ENCODE measurements around the gene SVEP1. TPM values are rescaled to one million over a fixed set of nuclear protein-coding genes. Genes with fewer than 3 reads are reported as not detected.

SVEP1 gene
- total and polyA plus RNA-seq, 7 experiments from 2014 or later = 0.08 to 0.22 TPM; not detected in 5

DNA sequence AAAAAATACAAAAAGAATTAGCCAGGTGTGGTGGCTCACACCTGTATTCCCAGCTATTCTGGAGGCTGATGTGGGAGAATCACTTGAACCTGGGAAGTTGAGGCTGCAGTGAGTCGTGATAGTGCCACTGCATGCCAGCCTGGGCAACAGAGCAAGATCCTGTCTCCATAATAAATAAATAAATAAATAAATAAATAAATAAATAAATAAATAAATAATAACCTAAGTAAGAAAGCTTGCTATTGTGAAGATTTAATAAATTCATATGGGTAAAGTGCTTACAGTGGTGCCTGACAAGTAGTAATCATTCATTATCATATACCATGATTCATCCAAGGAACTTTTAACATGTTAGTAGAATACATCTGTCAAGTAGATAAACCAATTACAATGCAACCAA, 13.4 kb downstream of the SVEP1 start:
- DNase-seq (no peak), ATAC-seq (no peak)
- Mint-ChIP-seq H3K27ac (no peak overlapping the region), H3K9me3 (peaks cover 0 to 3% (median 0%) of the 10 kb centered on the region in 11 donors), H3K4me1 (no peaks in the 10 kb centered on the region), H3K27me3 (peaks cover 0 to 9% (median 5%) of the 10 kb centered on the region in 5 donors), H3K4me3 (no peak overlapping the region), H3K36me3 (no peaks in the 10 kb centered on the region)
- ChIA-PET CTCF (no interaction called here), POLR2A (no interaction called here)
- H3K36me3 ChIP-seq (ENCODE audit: control insufficient read depth in 2 of 3, insufficient read depth in 3 of 3, low read length in 3 of 3) = no peaks in the 10 kb centered on the region
- no peak overlapping the region for H3K4me3 ChIP-seq (ENCODE audit: low read length)
- no peaks in the 10 kb centered on the region for H3K9me3 ChIP-seq (ENCODE audit: control insufficient read depth in 2 of 3, low read length in 3 of 3)
- intact Hi-C loops (cut with micrococcal nuclease) = no loop called here
- no peak overlapping the region for H3K27ac ChIP-seq (ENCODE audit: low read depth, low read length)
- H3K27me3 ChIP-seq (ENCODE audit: control insufficient read depth in 2 of 2, insufficient read depth in 2 of 2, low read length in 2 of 2) = no peaks in the 10 kb centered on the region
- H3K4me1 ChIP-seq (ENCODE audit: control insufficient read depth in 2 of 2, insufficient read depth in 2 of 2, low read length in 2 of 2) = no peaks in the 10 kb centered on the region

DNA sequence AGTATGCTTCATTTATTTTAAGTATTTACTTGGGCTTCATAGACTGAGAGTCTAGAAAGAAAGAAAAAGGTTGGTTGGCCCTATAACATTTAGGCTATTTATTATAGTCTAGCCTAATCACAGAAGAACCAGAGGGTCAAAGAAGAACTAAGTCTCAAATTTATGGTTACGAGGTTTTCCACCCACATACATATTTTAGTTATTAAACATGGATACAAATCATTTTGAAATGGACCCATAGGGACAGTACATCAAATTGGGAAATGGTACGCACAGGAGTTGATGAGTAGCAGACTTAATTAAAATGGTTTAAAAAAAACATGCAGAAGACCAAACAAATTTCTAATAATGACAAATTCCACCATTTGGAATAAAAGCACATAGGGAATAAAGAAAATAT, 17.7 kb downstream of the SVEP1 start:
- Histone ChIP-seq H3K4me1 (ENCODE audit: control insufficient read depth in 2 of 2, insufficient read depth in 2 of 2, low read length in 2 of 2) (no peaks in the 10 kb centered on the region), H3K36me3 (ENCODE audit: control insufficient read depth in 2 of 3, insufficient read depth in 3 of 3, low read length in 3 of 3) (no peaks in the 10 kb centered on the region), H3K9me3 (ENCODE audit: control insufficient read depth in 2 of 3, low read length in 3 of 3) (no peaks in the 10 kb centered on the region), H3K27ac (ENCODE audit: low read depth, low read length) (no peak overlapping the region), H3K4me3 (ENCODE audit: low read length) (no peak overlapping the region), H3K27me3 (ENCODE audit: control insufficient read depth in 2 of 2, insufficient read depth in 2 of 2, low read length in 2 of 2) (no peaks in the 10 kb centered on the region)
- H3K4me1 Mint-ChIP-seq = no peaks in the 10 kb centered on the region
- no peak overlapping the region for H3K4me3 Mint-ChIP-seq
- H3K27me3 Mint-ChIP-seq = peaks cover 0 to 18% (median 5%) of the 10 kb centered on the region in 5 donors
- peaks cover 0 to 14% (median 2%) of the 10 kb centered on the region in 11 donors for H3K9me3 Mint-ChIP-seq
- ATAC-seq = no peak
- no peaks in the 10 kb centered on the region for H3K36me3 Mint-ChIP-seq
- intact Hi-C loops (cut with micrococcal nuclease) = no loop called here
- H3K27ac Mint-ChIP-seq = no peak overlapping the region
- CTCF ChIA-PET = no interaction called here
- POLR2A ChIA-PET = no interaction called here
- DNase-seq = no peak

DNA sequence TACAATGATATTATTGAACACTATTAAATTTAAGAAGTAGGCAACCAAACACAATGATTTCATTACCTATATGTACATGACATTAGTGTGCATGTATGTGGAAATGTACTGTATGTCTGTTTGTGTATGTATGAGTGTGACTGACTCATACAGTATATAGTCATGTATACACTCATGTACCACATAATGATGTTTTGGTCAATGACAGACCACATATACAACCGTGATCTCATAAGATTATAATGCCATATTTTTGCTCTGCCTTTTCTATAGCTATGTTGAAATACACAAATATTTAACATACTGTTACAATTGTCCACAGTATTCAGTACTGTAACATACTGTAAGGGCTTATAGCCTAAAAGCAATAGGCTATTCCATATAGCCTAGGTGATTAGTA, 19.7 kb downstream of the SVEP1 start:
- ATAC-seq = no peak
- Mint-ChIP-seq H3K4me3 (no peak overlapping the region), H3K9me3 (peaks cover 0 to 14% (median 2%) of the 10 kb centered on the region in 11 donors), H3K4me1 (no peaks in the 10 kb centered on the region), H3K36me3 (no peaks in the 10 kb centered on the region), H3K27ac (no peak overlapping the region), H3K27me3 (peaks cover 0 to 18% (median 5%) of the 10 kb centered on the region in 5 donors)
- H3K4me3 ChIP-seq (ENCODE audit: low read length) = no peak overlapping the region
- ChIA-PET CTCF (no interaction called here), POLR2A (no interaction called here)
- no peaks in the 10 kb centered on the region for H3K27me3 ChIP-seq (ENCODE audit: control insufficient read depth in 2 of 2, insufficient read depth in 2 of 2, low read length in 2 of 2)
- no peak overlapping the region for H3K27ac ChIP-seq (ENCODE audit: low read depth, low read length)
- no peaks in the 10 kb centered on the region for H3K36me3 ChIP-seq (ENCODE audit: control insufficient read depth in 2 of 3, insufficient read depth in 3 of 3, low read length in 3 of 3)
- intact Hi-C loops (cut with micrococcal nuclease) = no loop called here
- no peaks in the 10 kb centered on the region for H3K9me3 ChIP-seq (ENCODE audit: control insufficient read depth in 2 of 3, low read length in 3 of 3)
- H3K4me1 ChIP-seq (ENCODE audit: control insufficient read depth in 2 of 2, insufficient read depth in 2 of 2, low read length in 2 of 2) = no peaks in the 10 kb centered on the region
- DNase-seq = no peak

DNA sequence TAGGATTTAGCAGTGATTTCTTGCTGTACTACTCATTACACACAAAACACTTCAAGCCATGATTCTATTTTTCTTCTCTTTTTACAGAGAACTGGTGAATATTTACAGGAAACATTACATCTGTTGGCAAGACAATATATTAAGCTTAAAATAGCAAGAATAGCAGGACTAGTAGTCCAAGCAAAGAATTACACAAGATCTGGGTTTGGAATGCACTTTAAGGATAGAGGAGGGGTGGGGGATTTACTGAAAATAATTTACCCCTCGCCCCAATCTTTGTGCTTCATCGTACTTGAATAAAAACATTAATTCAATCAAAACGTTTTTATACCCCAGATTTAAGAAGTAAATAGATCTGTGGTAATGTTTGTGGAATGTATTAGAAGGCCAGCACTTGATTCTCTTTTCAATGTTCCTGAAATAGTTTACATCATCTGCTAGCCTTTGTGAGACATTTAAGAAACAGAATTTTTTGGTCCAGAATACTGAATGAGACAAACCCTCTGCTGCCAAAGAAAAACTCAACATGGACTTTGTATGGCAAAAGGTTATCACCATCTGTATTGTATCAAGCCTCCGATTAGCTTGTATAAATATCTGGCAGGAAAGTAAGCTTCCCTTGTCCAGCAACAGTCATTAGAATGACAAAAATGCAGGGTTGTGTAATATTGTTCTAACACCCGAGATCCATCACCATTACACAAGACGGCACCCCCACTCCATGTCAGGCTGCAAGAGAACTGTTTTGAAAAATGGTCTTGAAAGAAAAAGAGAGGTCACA, 23.8 kb downstream of the SVEP1 start:
- no peaks in the 10 kb centered on the region for H3K27me3 ChIP-seq (ENCODE audit: control insufficient read depth in 2 of 2, insufficient read depth in 2 of 2, low read length in 2 of 2)
- no peaks in the 10 kb centered on the region for H3K36me3 ChIP-seq (ENCODE audit: control insufficient read depth in 2 of 3, insufficient read depth in 3 of 3, low read length in 3 of 3)
- no peak overlapping the region for H3K27ac Mint-ChIP-seq
- POLR2A ChIA-PET = no interaction called here
- no peak for ATAC-seq
- no peak overlapping the region for H3K27ac ChIP-seq (ENCODE audit: low read depth, low read length)
- H3K36me3 Mint-ChIP-seq = no peaks in the 10 kb centered on the region
- H3K27me3 Mint-ChIP-seq = peaks cover 0 to 7% (median 0%) of the 10 kb centered on the region in 5 donors
- DNase-seq = no peak
- H3K9me3 ChIP-seq (ENCODE audit: control insufficient read depth in 2 of 3, low read length in 3 of 3) = no peaks in the 10 kb centered on the region
- no peak overlapping the region for H3K4me3 Mint-ChIP-seq
- H3K4me1 ChIP-seq (ENCODE audit: control insufficient read depth in 2 of 2, insufficient read depth in 2 of 2, low read length in 2 of 2) = no peaks in the 10 kb centered on the region
- H3K9me3 Mint-ChIP-seq = peaks cover 0 to 11% (median 3%) of the 10 kb centered on the region in 11 donors
- no peaks in the 10 kb centered on the region for H3K4me1 Mint-ChIP-seq
- no peak overlapping the region for H3K4me3 ChIP-seq (ENCODE audit: low read length)
- CTCF ChIA-PET = no interaction called here
- intact Hi-C loops (cut with micrococcal nuclease) = no loop called here

DNA sequence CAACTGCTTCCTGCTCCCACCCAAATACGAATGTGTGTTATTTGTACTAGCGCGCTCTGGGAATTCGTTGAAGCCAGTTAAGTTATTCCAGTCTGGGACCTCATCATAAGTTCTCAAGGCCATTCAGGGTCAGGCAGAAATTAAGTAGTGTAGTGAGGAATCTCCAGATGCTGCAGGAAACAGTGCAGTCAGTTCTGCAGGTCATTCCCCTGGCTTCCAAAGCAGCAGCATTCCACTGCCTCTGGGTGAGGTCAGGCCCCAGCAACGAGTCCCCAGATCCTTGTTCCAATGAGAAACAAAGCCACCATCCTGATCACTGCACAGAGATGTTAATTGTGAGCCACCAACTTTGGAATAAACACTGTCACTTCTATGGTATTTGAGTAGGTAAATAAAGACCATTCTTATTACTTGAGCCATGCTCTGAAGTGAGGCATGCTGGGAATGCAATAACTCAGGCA, 33.1 kb downstream of the SVEP1 start:
- Mint-ChIP-seq H3K36me3 (no peaks in the 10 kb centered on the region), H3K27me3 (peaks cover 0 to 5% (median 0%) of the 10 kb centered on the region in 5 donors), H3K4me1 (no peaks in the 10 kb centered on the region), H3K9me3 (peaks cover 0 to 1% (median 0%) of the 10 kb centered on the region in 11 donors), H3K27ac (no peak overlapping the region), H3K4me3 (no peak overlapping the region)
- ATAC-seq (no peak), DNase-seq (no peak)
- ChIA-PET CTCF (no interaction called here), POLR2A (no interaction called here)
- H3K9me3 ChIP-seq (ENCODE audit: control insufficient read depth in 2 of 3, low read length in 3 of 3) = no peaks in the 10 kb centered on the region
- no peaks in the 10 kb centered on the region for H3K27me3 ChIP-seq (ENCODE audit: control insufficient read depth in 2 of 2, insufficient read depth in 2 of 2, low read length in 2 of 2)
- H3K36me3 ChIP-seq (ENCODE audit: control insufficient read depth in 2 of 3, insufficient read depth in 3 of 3, low read length in 3 of 3) = no peaks in the 10 kb centered on the region
- intact Hi-C loops (cut with micrococcal nuclease) = no loop called here
- no peak overlapping the region for H3K27ac ChIP-seq (ENCODE audit: low read depth, low read length)
- no peaks in the 10 kb centered on the region for H3K4me1 ChIP-seq (ENCODE audit: control insufficient read depth in 2 of 2, insufficient read depth in 2 of 2, low read length in 2 of 2)
- no peak overlapping the region for H3K4me3 ChIP-seq (ENCODE audit: low read length)

DNA sequence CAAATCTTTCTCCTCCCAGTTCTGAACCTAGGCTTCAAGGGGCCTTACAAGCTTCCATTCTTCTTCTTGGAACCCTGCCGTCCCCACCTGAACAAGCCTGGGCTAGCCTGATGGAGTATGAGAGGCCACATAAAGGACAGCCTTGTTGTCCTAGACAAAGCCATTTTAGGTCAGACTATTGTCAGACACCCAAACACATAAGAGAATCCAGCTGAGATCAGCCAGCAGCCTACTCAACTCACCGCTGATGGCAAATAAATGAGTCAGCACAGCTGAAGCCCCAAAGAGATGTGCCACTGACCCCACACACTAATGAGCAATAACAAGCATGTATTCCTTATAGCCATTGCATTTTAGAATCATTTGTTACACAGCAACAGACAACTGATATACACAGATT, 33.8 kb downstream of the SVEP1 start:
- Mint-ChIP-seq H3K9me3 (no peaks in the 10 kb centered on the region), H3K27ac (no peak overlapping the region), H3K27me3 (peaks cover 0 to 7% (median 0%) of the 10 kb centered on the region in 5 donors), H3K4me3 (no peak overlapping the region), H3K36me3 (no peaks in the 10 kb centered on the region), H3K4me1 (no peaks in the 10 kb centered on the region)
- H3K27me3 ChIP-seq (ENCODE audit: control insufficient read depth in 2 of 2, insufficient read depth in 2 of 2, low read length in 2 of 2) = no peaks in the 10 kb centered on the region
- DNase-seq (no peak), ATAC-seq (no peak)
- no peaks in the 10 kb centered on the region for H3K4me1 ChIP-seq (ENCODE audit: control insufficient read depth in 2 of 2, insufficient read depth in 2 of 2, low read length in 2 of 2)
- no peaks in the 10 kb centered on the region for H3K9me3 ChIP-seq (ENCODE audit: control insufficient read depth in 2 of 3, low read length in 3 of 3)
- no peak overlapping the region for H3K4me3 ChIP-seq (ENCODE audit: low read length)
- intact Hi-C loops (cut with micrococcal nuclease) = no loop called here
- no peak overlapping the region for H3K27ac ChIP-seq (ENCODE audit: low read depth, low read length)
- ChIA-PET CTCF (no interaction called here), POLR2A (no interaction called here)
- no peaks in the 10 kb centered on the region for H3K36me3 ChIP-seq (ENCODE audit: control insufficient read depth in 2 of 3, insufficient read depth in 3 of 3, low read length in 3 of 3)

DNA sequence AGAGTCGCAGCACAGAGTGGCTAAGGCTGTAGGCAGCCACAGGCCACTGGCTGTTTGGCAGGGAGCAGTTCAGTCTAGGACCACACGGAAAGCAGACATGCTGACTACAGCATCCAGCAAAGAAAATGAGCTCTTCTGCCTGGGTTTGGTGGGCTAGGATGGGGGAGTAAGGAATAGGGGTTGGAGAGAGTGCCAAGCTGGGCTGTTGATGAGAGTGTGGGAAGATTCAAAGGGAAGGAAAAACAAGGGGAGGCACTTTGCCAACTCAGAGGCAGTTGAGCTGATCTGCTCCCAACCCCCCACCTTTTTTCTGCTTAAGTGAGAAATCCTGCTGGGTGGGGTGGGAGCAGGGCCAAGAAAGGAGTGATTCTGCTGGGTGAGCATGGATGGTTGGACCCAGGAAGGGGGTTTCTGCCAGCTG, 35.9 kb downstream of the SVEP1 start:
- no peak overlapping the region for H3K27ac ChIP-seq (ENCODE audit: low read depth, low read length)
- H3K9me3 Mint-ChIP-seq = peaks cover 0 to 3% (median 0%) of the 10 kb centered on the region in 11 donors
- no peaks in the 10 kb centered on the region for H3K36me3 Mint-ChIP-seq
- no peak overlapping the region for H3K27ac Mint-ChIP-seq
- DNase-seq = no peak
- no peak overlapping the region for H3K4me3 ChIP-seq (ENCODE audit: low read length)
- no peak overlapping the region for H3K4me3 Mint-ChIP-seq
- no peaks in the 10 kb centered on the region for H3K9me3 ChIP-seq (ENCODE audit: control insufficient read depth in 2 of 3, low read length in 3 of 3)
- H3K27me3 Mint-ChIP-seq = peaks cover 0 to 7% (median 0%) of the 10 kb centered on the region in 5 donors
- ChIA-PET CTCF (no interaction called here), POLR2A (no interaction called here)
- no peaks in the 10 kb centered on the region for H3K4me1 Mint-ChIP-seq
- ATAC-seq = no peak
- no peaks in the 10 kb centered on the region for H3K4me1 ChIP-seq (ENCODE audit: control insufficient read depth in 2 of 2, insufficient read depth in 2 of 2, low read length in 2 of 2)
- H3K36me3 ChIP-seq (ENCODE audit: control insufficient read depth in 2 of 3, insufficient read depth in 3 of 3, low read length in 3 of 3) = no peaks in the 10 kb centered on the region
- no peaks in the 10 kb centered on the region for H3K27me3 ChIP-seq (ENCODE audit: control insufficient read depth in 2 of 2, insufficient read depth in 2 of 2, low read length in 2 of 2)
- intact Hi-C loops (cut with micrococcal nuclease) = no loop called here
